ENCODE measurements around the gene CCDC8.
A peak's percentile ranks its signal among the peaks of the same experiment; 100 is the strongest.
"Not testable (repeated sequence)": the region's sequence is repeated elsewhere in the genome, so short reads cannot be mapped to it uniquely, and the experiment has no call there.

The CCDC8 gene
- 0 reads per million in 2 donors for total RNA-seq

GRCh38 chr19:46413262-46414031 is at the start of gene CCDC8:
TSS of gene CCDC8 (minus strand) at chr19:46413564. CDS start at chr19:46412810, 754 bp downstream.
- no peak for DNase-seq

DNA sequence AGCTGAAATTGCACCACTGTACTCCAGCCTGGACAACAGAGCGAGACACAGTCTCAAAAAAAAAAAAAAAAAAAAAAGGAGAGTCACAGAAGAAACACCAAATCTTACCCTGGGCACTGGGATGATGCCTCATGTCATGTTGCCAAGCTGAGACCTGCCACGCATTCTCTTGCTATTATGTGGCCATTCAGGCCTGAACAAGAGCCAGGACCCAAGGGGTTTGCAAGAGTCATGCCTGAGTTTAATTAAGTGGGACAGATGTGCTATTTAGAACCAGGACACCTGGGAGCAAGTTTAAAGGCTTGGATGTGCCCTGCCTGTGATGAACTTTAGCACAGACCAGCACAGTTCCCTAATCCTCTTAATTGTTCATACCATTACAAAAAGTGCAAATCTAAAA is 48.2 kb upstream of the CCDC8 start:
- no peak for DNase-seq

- DNase-seq, result no peak
Measured at GRCh38 chr19:46460981-46461380, 47.6 kb upstream of the CCDC8 start.

DNA sequence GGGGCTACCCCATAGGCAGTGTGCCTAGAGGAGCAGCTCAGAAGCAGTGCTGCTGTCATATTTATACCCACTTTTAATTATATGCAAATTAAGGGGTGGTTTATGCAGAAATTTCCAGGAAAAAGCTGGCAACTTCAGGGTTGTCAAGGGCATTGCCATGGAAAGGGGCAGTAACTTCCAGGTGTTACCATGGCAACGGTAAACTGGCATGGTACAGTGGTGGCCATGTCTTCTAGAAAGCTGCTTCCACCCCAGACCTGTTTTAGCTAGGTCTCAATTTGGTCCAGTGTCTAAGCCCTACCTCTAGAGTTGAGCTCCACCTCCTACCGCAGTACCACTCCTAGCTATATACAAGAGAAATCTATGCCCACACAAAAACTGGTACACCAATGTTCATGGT is 46.7 kb upstream of the CCDC8 start:
- no peak for DNase-seq

GRCh38 chr19:46456930-46457329 is 43.6 kb upstream of the CCDC8 start:
- no peak for DNase-seq

- no peak for DNase-seq
Measured at GRCh38 chr19:46454244-46454643, 40.9 kb upstream of the CCDC8 start.

DNA sequence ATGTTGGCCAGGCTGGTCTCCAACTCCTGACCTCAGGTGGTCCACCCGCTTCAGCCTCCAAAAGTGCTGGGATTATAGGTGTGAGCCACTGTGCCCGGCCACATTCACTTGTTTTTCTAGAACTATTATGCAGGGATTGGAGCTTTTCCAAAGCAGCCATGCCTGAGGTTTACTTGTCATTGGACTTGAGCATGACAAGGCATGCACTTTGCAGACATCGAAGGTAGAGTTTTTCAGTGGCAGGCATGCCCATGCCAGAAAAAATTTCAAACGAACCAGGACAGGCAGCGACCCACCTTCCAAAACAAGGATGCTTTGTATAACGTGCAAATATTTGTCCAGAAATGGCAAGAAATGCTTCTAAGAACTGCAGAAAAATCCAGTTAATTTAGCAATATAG is 40.3 kb upstream of the CCDC8 start:
- DNase-seq, result no peak

- DNase-seq, result no peak
Measured at GRCh38 chr19:46452186-46452585, 38.8 kb upstream of the CCDC8 start.

- no peak for DNase-seq
Measured at GRCh38 chr19:46451352-46451751, 38.0 kb upstream of the CCDC8 start.

GRCh38 chr19:46450737-46451136 is 37.4 kb upstream of the CCDC8 start:
- DNase-seq, result no peak

DNA sequence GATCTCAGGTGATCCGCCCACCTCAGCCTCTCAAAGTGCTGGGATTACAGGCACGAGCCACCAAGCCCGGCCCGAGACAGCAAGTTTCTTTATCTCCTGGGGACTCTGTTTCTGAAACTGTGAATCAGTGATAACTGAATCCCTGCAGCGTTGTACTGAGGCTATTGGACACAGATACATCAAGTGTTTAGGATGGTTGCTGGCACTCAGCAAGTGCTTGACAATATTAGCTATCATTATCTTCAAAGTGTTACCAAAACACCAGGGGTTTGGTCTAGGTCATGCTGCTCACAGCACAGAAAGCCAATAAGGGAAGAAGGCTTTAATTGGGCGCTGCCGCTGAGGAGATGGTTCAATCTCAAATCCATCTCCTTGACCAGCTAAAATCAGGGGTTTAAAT is 35.9 kb upstream of the CCDC8 start:
- no peak for DNase-seq

DNA sequence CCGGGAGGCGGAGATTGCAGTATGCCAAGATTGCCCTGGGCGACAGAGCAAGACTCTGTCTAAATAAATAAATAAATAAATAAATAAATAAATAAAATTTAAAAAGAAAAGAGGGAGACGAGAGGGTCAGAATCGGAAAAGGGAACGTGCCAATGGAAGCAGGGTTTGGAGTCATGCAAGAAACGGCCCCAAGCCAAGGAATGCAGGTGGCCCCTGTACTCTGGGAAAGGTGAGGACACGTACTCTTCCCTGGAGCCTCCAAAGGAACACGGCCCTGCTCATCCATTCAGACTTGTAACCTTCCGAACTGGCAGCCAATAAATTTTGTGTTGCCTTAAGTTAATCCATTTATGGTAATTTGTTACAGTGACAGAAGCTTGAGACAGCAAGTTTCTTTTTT is 35.2 kb upstream of the CCDC8 start:
- DNase-seq, result no peak

DNA sequence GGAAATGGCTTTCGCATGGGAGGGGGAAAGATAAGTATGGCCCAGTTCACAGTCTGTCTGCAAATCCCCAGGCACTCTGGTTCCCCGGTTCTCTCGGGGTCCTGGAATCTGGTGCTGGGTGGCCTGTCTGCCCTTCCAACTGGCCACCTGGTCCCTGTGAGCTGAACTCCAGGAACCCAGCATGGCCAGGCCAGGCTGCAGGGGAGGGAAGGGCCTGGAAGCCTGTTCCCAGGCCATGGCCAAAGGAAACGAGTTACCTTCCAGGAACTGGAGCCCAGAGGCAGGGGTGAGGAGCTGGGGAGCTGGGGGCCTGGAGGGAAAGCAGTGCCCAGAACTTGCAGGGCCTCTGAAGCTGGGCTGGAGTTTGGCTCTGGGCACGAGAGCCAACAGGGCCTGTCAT is 34.5 kb upstream of the CCDC8 start:
- DNase-seq, result no peak

GRCh38 chr19:46447006-46447405 is 33.6 kb upstream of the CCDC8 start:
- DNase-seq, result no peak

DNA sequence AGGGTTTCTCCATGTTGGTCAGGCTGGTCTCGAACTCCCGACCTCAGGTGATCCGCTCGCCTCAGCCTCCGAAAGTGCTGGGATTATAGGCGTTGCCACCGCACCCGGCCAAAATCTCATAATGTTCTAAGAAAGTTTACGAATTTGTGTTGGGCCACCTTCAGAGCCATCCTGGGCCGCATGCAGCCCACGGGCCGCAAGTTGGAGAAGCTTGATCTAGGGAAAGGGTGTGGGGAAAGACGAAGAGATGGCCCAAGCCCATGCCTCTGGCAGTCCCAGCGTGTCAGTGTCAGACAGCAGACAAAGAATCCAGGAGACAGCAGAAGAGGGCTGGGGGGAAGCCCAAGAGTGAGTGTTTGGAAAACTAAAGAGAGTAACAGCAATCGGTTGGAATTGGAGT is 32.7 kb upstream of the CCDC8 start:
- DNase-seq, result no peak

DNA sequence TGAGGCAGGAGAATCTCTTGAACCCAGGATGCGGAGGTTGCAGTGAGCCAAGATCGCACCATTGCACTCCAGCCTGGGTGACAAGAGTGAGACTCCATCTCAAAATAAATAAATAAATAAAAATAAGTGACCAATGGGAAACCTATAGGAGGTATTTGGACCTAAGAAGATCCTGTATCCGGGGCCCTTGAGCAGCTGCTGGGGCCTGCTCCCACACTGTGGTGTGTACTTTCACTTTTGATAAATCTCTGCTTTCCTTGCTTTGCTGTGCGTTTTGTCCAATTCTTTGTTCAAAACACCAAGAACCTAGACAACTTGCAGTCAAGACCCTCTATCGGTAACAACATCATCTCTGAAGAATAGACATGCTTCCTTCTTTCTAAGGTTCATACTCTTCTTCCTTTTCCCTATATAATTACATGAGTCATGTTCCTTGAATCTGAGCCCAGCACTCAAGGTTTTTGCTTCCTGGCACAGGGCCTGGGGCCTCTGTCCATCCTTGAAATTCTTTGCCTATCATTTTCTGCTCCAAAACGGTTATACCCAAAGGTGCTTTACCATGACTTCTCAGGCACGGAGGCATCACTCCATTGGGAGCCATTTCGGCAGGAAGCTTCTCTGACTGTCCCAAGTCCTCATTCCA is 29.6 kb upstream of the CCDC8 start:
- no peak for DNase-seq

GRCh38 chr19:46441866-46442265 is 28.5 kb upstream of the CCDC8 start:
- DNase-seq, result no peak

- DNase-seq, result not testable (repeated sequence)
Measured at GRCh38 chr19:46435689-46436088, 22.3 kb upstream of the CCDC8 start.

- no peak for DNase-seq
Measured at GRCh38 chr19:46435009-46435408, 21.6 kb upstream of the CCDC8 start.

DNA sequence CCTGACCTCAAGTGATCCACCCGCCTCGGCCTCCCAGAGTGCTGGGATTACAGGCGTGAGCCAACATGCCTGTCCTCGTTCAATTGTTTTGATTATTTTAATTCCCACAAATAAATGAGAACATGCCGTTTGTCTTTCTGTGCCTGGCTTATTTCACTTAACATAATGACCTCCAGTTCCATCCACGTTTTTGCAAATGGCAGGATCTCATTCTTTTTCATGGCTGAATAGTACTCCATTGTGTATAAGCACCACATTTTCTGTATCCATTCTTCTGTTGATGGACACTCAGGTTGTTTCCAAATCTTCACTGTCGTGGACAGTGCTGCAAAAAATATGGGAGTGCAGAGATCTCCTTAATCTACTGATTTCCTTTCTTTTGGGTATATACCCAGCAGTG is 20.1 kb upstream of the CCDC8 start:
- not testable (repeated sequence) for DNase-seq

DNA sequence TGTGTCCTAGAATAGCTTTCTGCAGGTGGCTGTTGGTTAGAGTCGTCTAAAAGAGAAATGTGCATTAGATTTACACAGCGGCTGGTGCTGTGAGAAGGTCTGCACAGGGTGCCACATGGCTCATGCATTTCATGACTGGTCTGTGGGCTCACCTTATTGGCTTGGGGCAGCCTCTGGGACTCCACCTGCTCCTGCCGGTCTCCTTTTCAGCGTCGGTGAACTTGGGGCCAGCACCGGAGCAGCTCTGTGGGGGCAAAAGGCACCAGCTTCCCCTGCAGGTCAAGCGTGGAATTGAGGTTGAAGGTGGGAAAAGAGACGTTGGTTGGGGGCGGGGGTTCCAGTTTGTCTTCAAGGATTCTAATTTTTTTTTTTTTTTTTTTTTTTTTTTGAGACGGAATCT is 18.5 kb upstream of the CCDC8 start:
- no peak for DNase-seq

- no peak for DNase-seq
Measured at GRCh38 chr19:46429999-46430398, 16.6 kb upstream of the CCDC8 start.

DNA sequence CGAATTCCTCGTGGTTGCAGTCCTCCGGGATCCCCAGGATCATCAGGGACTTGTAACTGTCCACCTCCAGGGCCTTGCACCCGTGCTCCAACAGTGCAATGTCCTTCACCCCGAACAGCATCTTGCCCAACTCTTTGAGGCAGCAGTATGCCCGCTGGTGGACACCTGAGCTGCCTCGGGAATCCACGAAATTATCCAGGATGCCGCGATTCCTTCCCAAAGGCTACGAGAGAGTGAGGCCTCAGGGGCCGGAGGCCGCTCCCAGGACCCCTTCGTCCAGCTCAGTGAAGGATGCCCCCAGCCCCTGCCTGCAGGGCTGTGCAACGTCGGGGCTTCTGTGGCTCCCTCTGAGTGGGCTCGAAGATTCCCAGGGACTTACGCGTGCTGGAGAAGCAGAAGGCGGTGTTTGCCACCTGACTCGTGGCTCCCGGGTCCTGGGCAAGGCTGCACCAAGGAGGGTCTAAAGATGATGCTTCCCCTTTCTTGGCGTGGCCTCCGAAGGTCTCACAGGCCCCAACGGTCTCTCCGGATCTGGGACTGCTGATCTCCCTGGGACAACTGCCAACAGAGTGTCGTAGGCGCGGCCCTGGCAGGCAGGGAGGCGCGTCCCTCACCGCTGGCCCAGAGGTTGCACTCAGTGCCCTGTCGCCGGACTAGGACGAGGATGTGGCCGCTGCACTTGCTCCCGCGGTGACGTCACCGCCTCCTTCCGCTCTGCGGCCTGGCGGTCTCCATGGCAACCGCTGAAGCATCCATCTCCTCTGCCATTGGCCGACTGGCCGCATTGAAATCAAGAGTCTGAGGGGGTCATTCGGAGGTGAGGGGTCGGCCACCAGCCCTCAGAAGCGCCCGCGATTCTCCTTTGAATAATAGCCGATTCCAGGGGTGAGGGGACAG is 15.1 kb upstream of the CCDC8 start, which contains the start of gene PNMA8C:
Gene PNMA8C, minus strand, starts transcription at position 698 of the 897 bp plus-strand sequence. Its CDS starts 577 bp downstream, at position 121.
- DNase-seq, result peak in 3 of 5 experiments; percentile 12 to 79 (median 33)
